ENCODE data around the gene KIF3C. TPM values are rescaled to one million over a fixed set of nuclear protein-coding genes. Genes with fewer than 3 reads are reported as not detected.

KIF3C gene
- total RNA-seq, 2 donors from 2014 or later: 42.9 to 51.4 TPM

DNA sequence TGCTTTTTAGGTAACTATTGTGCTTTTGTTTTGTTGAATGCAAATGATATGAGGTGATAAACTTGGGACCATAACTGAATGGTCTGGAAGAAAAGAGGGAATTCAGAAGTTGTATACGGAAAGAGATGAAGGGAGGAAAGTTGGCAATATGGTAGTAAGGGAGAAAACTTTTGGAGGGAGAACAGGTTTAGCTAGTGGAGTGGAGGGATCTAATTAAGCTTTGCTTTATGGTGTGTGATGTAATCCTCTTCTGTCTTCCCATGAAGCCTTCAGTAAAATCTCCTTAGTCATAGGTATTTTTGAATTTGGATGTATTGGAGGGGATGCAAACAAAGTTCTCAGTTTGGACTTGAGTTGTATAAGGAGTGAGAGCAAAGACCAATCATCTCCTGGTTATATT, 31.4 kb upstream of the KIF3C start:
- TF ChIP-seq, protein P1, sequence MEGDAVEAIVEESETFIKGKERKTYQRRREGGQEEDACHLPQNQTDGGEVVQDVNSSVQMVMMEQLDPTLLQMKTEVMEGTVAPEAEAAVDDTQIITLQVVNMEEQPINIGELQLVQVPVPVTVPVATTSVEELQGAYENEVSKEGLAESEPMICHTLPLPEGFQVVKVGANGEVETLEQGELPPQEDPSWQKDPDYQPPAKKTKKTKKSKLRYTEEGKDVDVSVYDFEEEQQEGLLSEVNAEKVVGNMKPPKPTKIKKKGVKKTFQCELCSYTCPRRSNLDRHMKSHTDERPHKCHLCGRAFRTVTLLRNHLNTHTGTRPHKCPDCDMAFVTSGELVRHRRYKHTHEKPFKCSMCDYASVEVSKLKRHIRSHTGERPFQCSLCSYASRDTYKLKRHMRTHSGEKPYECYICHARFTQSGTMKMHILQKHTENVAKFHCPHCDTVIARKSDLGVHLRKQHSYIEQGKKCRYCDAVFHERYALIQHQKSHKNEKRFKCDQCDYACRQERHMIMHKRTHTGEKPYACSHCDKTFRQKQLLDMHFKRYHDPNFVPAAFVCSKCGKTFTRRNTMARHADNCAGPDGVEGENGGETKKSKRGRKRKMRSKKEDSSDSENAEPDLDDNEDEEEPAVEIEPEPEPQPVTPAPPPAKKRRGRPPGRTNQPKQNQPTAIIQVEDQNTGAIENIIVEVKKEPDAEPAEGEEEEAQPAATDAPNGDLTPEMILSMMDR (conservative IDR thresholded peaks at IDR 0.05): no peak
- Histone ChIP-seq H3K9ac (ENCODE audit: extremely low read depth, low read length, poor library complexity, severe bottlenecking) (no peak overlapping the region), H3K4me1 (ENCODE audit: control insufficient read depth, insufficient read depth, low read length) (peaks cover 20% of the 10 kb centered on the region), H3K36me3 (ENCODE audit: control insufficient read depth, insufficient read depth, low read length) (no peaks in the 10 kb centered on the region), H3K27ac (ENCODE audit: low read depth, low read length) (no peak overlapping the region), H3K9me3 (ENCODE audit: control insufficient read depth, low read length) (no peaks in the 10 kb centered on the region), H3K4me3 (ENCODE audit: low read length) (no peak overlapping the region), H3K27me3 (ENCODE audit: control insufficient read depth, insufficient read depth, low read length, poor library complexity, severe bottlenecking) (no peaks in the 10 kb centered on the region)
- Mint-ChIP-seq H3K27me3 (ENCODE audit: insufficient read depth) (no peaks in the 10 kb centered on the region), H3K4me1 (peaks cover 29% of the 10 kb centered on the region), H3K36me3 (ENCODE audit: low read depth) (no peaks in the 10 kb centered on the region), H3K4me3 (no peak overlapping the region), H3K27ac (no peak overlapping the region), H3K9me3 (peaks cover 4% of the 10 kb centered on the region)
- 96 to 100% methylated on average over 1 of the region's 1 CpG for WGBS, 2 experiments (ENCODE audit: insufficient coverage in 1 of 2, insufficient read length in 1 of 2)
- DNase-seq: no peak

DNA sequence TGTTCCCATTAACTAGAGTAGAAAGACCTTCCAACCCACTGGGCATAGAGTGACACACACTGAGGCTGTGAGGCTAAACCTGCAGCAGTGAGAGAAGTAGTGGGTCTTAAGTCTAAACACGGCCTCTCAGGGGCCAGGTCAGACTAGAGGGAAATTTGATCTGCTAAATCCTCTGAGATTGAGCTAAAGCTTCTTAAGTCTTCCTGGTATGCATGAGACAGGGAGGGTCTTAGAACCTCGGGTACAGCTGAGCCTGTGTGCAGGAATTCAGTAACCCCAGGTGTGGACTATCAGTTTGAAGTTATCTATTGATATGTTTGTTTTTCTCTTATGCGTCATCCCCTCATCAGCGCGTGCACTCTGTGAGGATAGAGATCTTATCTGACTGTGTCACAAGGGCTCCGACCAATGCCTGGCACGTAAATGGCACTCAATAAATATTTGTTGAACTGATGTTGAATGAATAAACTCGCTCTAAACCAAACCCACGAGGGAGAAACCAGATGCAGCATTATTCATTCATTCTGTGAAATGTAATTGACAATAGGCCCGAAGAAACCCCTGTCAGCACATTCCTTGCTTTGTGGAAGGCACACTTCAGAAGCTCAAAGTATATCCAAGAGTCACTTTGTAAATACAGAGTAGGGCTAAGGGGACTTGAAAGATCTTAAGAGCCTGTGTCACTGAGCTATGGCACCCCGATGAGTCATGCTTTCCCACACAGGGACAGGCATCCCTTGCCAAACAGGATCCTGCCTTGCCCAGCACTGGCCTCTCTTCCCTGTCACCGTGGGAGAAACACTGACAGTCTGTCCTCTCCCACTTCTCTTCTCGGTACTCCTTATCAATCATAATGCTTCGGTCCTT, 29.9 kb upstream of the KIF3C start:
- Histone ChIP-seq H3K36me3 (ENCODE audit: control insufficient read depth, insufficient read depth, low read length) (no peaks in the 10 kb centered on the region), H3K9me3 (ENCODE audit: control insufficient read depth, low read length) (no peaks in the 10 kb centered on the region), H3K27me3 (ENCODE audit: control insufficient read depth, insufficient read depth, low read length, poor library complexity, severe bottlenecking) (no peaks in the 10 kb centered on the region), H3K4me3 (ENCODE audit: low read length) (no peak overlapping the region), H3K27ac (ENCODE audit: low read depth, low read length) (peak overlapping the region; percentile 5), H3K9ac (ENCODE audit: extremely low read depth, low read length, poor library complexity, severe bottlenecking) (peak overlapping the region; percentile 21), H3K4me1 (ENCODE audit: control insufficient read depth, insufficient read depth, low read length) (peaks cover 11% of the 10 kb centered on the region)
- Mint-ChIP-seq H3K36me3 (ENCODE audit: low read depth) (no peaks in the 10 kb centered on the region), H3K27ac (peak overlapping the region; percentile 60), H3K4me3 (no peak overlapping the region), H3K9me3 (peaks cover 4% of the 10 kb centered on the region), H3K4me1 (peaks cover 23% of the 10 kb centered on the region), H3K27me3 (ENCODE audit: insufficient read depth) (no peaks in the 10 kb centered on the region)
- WGBS, 2 experiments (ENCODE audit: insufficient coverage in 1 of 2, insufficient read length in 1 of 2): 62 to 67% methylated on average over 13 to 14 of the region's 14 CpGs
- DNase-seq: peak; percentile 71
- TF ChIP-seq, protein P1 (conservative IDR thresholded peaks at IDR 0.05): no peak

DNA sequence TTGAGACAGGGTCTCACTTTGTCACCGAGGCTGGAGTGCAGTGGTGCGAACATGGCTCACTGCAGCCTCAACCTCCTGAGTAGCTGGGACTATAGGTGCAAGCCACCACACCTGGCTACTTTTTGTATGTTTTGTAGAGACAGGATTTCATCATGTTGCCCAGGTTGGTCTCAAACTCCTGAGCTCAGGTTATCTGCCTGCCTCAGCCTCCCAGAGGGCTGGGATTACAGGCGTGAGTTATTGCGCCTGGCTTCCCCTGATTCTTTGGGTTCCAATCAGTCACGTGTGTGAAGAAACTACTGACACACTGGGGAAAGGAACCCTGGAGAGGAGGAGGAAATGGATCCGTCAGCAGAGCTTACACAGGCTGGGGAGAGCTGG, 29.3 kb upstream of the KIF3C start:
- Mint-ChIP-seq H3K9me3 (peaks cover 4% of the 10 kb centered on the region), H3K4me3 (no peak overlapping the region), H3K27me3 (ENCODE audit: insufficient read depth) (no peaks in the 10 kb centered on the region), H3K27ac (peak overlapping the region; percentile 60), H3K4me1 (peaks cover 23% of the 10 kb centered on the region), H3K36me3 (ENCODE audit: low read depth) (no peaks in the 10 kb centered on the region)
- Histone ChIP-seq H3K27me3 (ENCODE audit: control insufficient read depth, insufficient read depth, low read length, poor library complexity, severe bottlenecking) (no peaks in the 10 kb centered on the region), H3K4me1 (ENCODE audit: control insufficient read depth, insufficient read depth, low read length) (peaks cover 11% of the 10 kb centered on the region), H3K36me3 (ENCODE audit: control insufficient read depth, insufficient read depth, low read length) (no peaks in the 10 kb centered on the region), H3K9ac (ENCODE audit: extremely low read depth, low read length, poor library complexity, severe bottlenecking) (peak overlapping the region; percentile 21), H3K27ac (ENCODE audit: low read depth, low read length) (no peak overlapping the region), H3K4me3 (ENCODE audit: low read length) (no peak overlapping the region), H3K9me3 (ENCODE audit: control insufficient read depth, low read length) (no peaks in the 10 kb centered on the region)
- TF ChIP-seq, protein P1 (conservative IDR thresholded peaks at IDR 0.05): no peak
- WGBS, 2 experiments (ENCODE audit: insufficient coverage in 1 of 2, insufficient read length in 1 of 2): 60 to 63% methylated on average over 6 of the region's 6 CpGs
- DNase-seq: no peak
